AG10803 (cell line): ENCODE data around the gene CD80.

Experiments
- DNase-seq: peaks from one replicate; pipeline ENCODE4 v3.0.0; 2010; ENCODE audit warnings: low read depth
- H3K4me3 ChIP-seq: 2 replicates; pipeline ENCODE4 v1.5.1; 2011; ENCODE audit warnings: mild to moderate bottlenecking, low read length, control low read depth
- TF ChIP-seq, protein P1 (sequence below): conservative IDR thresholded peaks from 2 replicates; pipeline ENCODE4 v1.5.1; 2011; ENCODE audit warnings: mild to moderate bottlenecking, low read length, control low read depth, inconsistent platforms

CD80 gene

DNA sequence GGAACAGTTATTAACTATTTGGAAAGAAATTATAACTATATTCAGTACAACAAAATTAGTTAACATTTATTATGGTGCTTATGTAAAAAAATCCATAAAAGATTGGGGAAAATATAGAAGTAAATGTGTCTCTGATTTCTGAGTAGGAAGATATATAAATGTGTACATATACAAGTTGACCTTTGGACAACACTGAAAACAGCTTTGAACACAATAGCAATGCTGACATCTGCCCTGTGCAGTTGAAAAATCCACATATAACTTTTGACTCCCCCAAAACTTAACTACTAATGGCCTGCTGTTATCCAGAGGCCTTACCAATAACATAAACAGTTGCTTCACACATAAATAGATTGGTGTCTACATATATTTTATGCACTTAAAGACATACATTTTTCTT is 48.7 kb downstream of the CD80 start:
- TF ChIP-seq, protein P1, sequence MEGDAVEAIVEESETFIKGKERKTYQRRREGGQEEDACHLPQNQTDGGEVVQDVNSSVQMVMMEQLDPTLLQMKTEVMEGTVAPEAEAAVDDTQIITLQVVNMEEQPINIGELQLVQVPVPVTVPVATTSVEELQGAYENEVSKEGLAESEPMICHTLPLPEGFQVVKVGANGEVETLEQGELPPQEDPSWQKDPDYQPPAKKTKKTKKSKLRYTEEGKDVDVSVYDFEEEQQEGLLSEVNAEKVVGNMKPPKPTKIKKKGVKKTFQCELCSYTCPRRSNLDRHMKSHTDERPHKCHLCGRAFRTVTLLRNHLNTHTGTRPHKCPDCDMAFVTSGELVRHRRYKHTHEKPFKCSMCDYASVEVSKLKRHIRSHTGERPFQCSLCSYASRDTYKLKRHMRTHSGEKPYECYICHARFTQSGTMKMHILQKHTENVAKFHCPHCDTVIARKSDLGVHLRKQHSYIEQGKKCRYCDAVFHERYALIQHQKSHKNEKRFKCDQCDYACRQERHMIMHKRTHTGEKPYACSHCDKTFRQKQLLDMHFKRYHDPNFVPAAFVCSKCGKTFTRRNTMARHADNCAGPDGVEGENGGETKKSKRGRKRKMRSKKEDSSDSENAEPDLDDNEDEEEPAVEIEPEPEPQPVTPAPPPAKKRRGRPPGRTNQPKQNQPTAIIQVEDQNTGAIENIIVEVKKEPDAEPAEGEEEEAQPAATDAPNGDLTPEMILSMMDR = no peak
- H3K4me3 ChIP-seq = no peak overlapping the region
- no peak for DNase-seq

DNA sequence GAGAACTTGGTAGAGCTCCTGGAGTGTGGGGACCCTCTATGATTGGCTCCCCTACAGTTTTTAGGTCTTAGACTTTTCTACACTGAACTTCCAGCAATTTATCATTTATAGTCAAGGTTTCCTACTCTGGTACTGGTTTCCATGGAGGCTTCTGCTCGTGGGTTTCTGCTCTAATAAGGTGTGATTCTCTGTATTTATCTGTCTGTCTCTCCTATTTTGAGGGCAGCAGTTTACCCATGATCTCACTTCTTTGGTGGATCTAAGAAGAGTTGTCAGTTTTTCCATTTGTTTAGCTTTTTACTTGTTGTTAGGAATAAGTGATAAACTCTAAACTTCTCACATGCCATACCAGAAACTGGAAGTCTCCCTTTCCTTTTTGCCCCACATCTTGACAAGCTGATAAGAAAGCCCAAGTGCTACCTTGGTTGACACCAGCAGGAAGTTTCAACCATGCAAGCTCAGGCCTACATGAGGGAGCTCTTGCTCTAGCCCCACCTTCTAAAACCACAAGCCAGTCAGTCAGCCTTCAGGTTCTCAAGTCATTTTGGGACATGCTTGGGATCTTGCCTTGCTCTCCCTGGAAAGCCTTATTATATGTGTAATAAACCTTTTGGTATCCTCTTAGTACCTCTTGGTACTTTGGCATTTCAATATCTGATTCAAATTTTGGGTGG is 51.1 kb downstream of the CD80 start:
- TF ChIP-seq, protein P1 = no peak
- no peak for DNase-seq
- H3K4me3 ChIP-seq = no peak overlapping the region

DNA sequence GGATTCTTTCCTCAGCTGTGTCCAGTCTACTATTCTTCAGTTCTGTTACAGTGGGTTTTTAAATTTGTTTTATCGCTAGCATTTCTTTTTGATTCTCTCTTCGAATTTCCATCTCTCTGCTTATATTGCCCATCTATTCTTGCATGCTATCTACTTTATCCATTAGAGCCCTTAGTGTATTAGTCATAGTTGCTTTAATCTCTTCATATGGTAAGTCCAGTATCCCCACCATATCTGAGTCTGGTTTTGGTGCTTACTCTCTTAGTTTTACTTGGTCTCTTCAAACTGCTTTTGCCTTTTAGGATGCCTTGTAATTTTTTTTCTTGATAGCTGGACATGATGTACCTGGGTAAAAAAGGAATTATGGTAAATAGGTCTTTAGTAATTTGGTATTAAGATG is 52.0 kb downstream of the CD80 start:
- no peak overlapping the region for H3K4me3 ChIP-seq
- TF ChIP-seq, protein P1 = no peak
- no peak for DNase-seq

DNA sequence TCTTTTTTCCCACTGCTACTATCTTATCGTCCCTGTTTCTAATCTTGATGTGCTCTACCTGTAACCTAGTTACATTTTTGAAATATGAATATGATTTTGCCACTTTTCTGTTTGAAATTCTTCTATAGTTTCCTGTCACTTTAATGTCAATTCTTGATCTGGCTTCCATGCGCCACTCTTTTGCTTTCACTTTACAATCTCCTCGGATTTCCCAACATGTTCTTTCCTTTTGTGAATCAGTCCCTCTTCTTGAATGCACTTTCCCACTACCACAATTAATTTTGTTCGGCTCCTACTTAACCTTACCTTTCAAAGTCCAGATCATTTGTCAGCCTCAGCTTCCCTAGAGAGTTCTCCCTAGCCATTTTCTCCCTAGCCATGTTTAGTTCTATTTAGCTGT is 52.8 kb downstream of the CD80 start:
- H3K4me3 ChIP-seq = no peak overlapping the region
- TF ChIP-seq, protein P1 = no peak
- no peak for DNase-seq

DNA sequence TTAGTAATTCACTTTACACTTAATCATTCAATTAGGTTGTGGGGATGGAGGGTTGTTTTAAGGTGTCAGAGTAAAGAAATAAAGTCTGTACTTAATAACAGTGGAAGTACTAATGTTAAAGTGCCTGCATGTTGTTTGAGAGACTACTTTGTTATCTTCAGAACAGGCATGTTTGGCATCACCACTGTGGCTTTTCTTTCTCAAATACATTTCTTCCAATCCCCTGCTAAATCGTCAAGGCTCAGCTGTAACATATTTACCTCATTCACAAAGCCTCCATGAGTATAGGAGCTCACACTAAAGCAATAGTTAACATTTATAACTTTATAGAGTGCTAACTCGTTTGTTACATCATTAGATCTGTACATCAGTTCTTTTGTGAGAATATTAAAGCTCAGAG is 58.5 kb downstream of the CD80 start:
- TF ChIP-seq, protein P1 = no peak
- no peak overlapping the region for H3K4me3 ChIP-seq
- no peak for DNase-seq

DNA sequence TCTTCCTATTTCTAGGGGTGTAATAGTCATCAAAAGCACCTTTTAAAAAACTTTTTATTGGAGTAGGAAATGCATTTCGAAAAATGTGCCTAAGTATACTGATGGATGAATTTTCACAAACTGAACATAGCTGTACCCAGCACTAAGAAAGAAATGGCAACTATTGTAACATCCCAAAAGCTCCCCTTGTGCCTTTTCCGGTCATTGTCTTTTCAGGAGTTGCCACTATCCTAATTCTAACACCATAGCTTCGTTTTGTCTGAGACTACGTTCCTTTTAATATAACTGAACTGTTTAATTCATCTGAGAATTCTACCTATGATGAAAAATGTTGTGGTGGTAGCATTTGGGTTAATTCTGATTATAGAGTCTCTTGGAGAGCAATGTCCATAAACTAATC is 59.1 kb downstream of the CD80 start:
- DNase-seq = no peak
- TF ChIP-seq, protein P1 = no peak
- H3K4me3 ChIP-seq = no peak overlapping the region

DNA sequence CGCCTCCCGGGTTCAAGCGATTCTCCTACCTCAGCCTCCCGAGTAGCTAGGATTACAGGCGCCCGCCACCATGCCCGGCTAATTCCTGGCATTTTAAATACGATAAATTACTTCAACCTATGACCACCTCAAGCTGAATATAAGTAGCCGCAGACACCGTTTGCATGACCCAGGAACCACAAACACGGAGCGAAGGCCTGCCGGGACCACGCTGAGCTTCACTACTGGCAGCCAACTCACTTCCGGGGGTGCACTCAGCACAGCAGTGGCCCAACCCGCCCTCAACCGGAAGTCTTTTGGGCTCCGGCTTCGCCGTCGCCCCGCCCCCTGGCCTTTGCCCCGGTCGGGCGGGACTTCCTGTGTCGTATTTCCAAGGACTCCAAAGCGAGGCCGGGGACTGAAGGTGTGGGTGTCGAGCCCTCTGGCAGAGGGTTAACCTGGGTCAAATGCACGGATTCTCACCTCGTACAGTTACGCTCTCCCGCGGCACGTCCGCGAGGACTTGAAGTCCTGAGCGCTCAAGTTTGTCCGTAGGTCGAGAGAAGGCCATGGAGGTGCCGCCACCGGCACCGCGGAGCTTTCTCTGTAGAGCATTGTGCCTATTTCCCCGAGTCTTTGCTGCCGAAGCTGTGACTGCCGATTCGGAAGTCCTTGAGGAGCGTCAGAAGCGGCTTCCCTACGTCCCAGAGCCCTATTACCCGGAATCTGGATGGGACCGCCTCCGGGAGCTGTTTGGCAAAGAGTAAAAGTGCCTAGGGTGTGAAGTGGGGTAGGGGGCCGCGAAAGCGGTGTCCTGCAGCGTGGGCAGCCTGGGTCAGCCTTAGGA is 61.0 kb downstream of the CD80 start, which contains the start of gene TIMMDC1:
TIMMDC1 (plus strand) TSS at position 362 of the 826 bp plus-strand sequence; CDS start at position 549, 187 bp downstream.
- DNase-seq = peak; percentile 95
- TF ChIP-seq, protein P1 = no peak
- peak within 1 kb of the TSS; percentile 78 for H3K4me3 ChIP-seq
